Activated CD8-positive, alpha-beta T cell treated with anti-CD3 and anti-CD28 coated beads for 36 hours (primary cell): Measurements from ENCODE around the gene PCDHGA5. TPM values are rescaled to one million over a fixed set of nuclear protein-coding genes. Genes with fewer than 3 reads are reported as not detected.
"Not testable (repeated sequence)": the region's sequence is repeated elsewhere in the genome, so short reads cannot be mapped to it uniquely, and the experiment has no call there.

Source experiments
- ATAC-seq: fragments of 200-7000 bp; cut with Tn5 transposase; one replicate; pipeline ENCODE4 v1.10.0; 2021; ENCODE audit warnings: mild to moderate bottlenecking, moderate library complexity
- CTCF ChIA-PET: fragments of 350-600 bp; sonication (Branson Sonifier 250); formaldehyde crosslinking; loops from one replicate; lab custom pipeline; 2021; ENCODE audit warnings: antibody characterized with exemption; lab: Charles Lee
- POLR2A ChIA-PET: fragments of 350-600 bp; sonication (Branson Sonifier 250); formaldehyde crosslinking; loops from one replicate; lab custom pipeline; 2021; ENCODE audit warnings: antibody characterized with exemption; lab: Charles Lee
- DNase-seq: peaks from one replicate; pipeline ENCODE4 v3.0.0-alpha.2; 2020
- H3K27ac Mint-ChIP-seq: one replicate; pipeline ENCODE4 v1.8.0; 2021; ENCODE audit warnings: mild to moderate bottlenecking, mixed read lengths
- H3K27me3 Mint-ChIP-seq: one replicate; pipeline ENCODE4 v1.8.0; 2021; ENCODE audit warnings: mixed read lengths
- H3K36me3 Mint-ChIP-seq: one replicate; pipeline ENCODE4 v1.8.0; 2021; ENCODE audit warnings: low read depth, mixed read lengths
- H3K4me1 Mint-ChIP-seq: one replicate; pipeline ENCODE4 v1.8.0; 2021; ENCODE audit warnings: low read depth, mixed read lengths
- H3K4me3 Mint-ChIP-seq: one replicate; pipeline ENCODE4 v1.8.0; 2021; ENCODE audit warnings: mild to moderate bottlenecking, moderate library complexity, mixed read lengths
- H3K9me3 Mint-ChIP-seq: one replicate; pipeline ENCODE4 v1.8.0; 2021; ENCODE audit warnings: mixed read lengths
- CTCF ChIP-seq: fragments of 200-600 bp; IDR thresholded peaks from one replicate; pipeline ENCODE4 v1.8.0; 2022; ENCODE audit warnings: antibody characterized with exemption, mild to moderate bottlenecking
- intact Hi-C: fragments of 100-400 bp; cut with micrococcal nuclease; formaldehyde crosslinking; loops from one replicate; pipeline ENCODE4 v1.10.0; 2022
- total RNA-seq, 2 experiments: library from RNA; stranded (reverse); gene quantifications; one replicate each; pipeline ENCODE4 v1.2.3, GENCODE V29; 2021

PCDHGA5 gene
- total RNA-seq, 2 experiments from 2014 or later, result not detected

DNA sequence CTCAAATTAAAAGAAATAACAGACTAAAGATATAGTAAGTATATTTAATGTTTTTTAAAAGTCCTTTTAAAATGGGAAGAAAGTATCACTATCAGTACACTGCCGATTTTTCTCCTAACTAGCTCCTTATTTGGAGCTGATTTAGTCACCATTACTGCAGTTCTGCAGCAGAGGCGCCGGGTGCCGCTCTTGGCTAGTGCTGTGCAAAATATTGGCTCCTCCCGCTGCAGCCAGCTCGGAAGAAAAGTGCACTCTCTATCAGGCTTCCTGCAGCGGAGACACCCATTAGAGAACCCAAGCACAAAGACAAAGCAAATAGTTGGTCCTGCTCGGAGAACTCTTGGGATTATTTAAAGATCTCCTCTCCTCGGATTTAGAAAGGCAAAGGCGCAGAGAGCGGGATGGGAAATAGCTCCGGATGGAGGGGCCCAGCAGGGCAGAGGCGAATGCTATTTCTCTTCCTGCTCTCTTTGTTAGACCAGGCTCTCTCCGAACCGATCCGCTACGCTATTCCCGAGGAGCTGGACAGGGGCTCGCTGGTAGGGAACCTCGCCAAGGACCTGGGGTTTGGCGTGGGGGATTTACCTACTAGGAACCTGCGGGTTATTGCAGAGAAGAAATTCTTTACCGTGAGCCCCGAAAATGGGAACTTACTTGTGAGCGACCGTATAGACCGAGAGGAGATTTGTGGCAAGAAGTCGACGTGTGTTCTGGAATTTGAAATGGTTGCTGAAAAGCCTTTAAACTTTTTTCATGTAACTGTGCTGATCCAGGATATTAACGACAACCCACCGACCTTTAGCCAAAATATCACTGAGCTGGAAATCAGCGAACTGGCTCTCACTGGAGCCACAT lies 6.3 kb downstream of the PCDHGA5 start, which contains the start of gene PCDHGB3:
Gene PCDHGB3 (plus strand): TSS at position 249 of the 855 bp plus-strand sequence. CDS start 153 bp downstream, at position 402.
- POLR2A ChIA-PET, result no interaction called here
- intact Hi-C loops, result no loop called here

DNA sequence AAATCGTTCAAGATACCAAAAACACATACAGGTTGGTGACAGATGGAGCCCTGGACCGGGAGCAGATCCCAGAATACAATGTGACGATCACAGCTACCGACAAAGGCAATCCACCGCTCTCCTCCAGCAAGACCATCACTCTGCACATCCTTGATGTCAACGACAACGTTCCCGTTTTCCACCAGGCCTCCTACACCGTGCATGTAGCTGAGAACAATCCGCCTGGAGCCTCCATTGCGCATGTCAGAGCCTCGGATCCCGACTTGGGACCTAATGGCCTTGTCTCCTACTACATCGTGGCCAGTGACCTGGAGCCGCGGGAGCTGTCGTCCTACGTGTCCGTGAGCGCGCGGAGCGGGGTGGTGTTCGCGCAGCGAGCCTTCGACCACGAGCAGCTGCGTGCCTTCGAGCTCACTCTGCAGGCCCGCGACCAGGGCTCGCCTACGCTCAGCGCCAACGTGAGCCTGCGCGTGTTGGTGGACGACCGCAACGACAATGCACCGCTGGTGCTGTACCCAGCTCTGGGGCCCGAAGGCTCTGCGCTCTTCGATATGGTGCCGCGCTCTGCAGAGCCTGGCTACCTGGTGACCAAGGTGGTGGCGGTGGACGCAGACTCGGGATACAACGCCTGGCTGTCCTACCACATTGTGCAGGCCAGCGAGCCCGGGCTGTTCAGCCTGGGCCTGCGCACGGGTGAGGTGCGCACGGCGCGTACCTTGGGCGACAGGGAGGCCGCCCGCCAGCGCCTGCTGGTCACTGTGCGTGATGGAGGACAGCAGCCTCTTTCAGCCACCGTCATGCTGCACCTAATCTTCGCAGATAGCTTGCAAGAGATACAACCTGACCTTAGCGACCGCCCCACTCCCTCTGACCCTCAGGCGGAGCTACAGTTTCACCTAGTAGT lies 7.9 kb downstream of the PCDHGA5 start:
- no peak overlapping the region for H3K4me3 Mint-ChIP-seq
- peaks cover 22% of the 10 kb centered on the region for H3K36me3 Mint-ChIP-seq
- peaks cover 65% of the 10 kb centered on the region for H3K27me3 Mint-ChIP-seq

More for the DNA sequence above, 6.3 kb downstream of the PCDHGA5 start, which contains the start of gene PCDHGB3:
- Mint-ChIP-seq H3K27me3 (peaks cover 67% of the 10 kb centered on the region), H3K27ac (no peak within 1 kb of the TSS), H3K4me3 (peak within 1 kb of the TSS; percentile 58), H3K36me3 (peaks cover 21% of the 10 kb centered on the region), H3K9me3 (peaks cover 28% of the 10 kb centered on the region), H3K4me1 (peaks cover 2% of the 10 kb centered on the region)
- DNase-seq (peak; percentile 48), ATAC-seq (peak; percentile 74)
- peak; percentile 27 for TF ChIP-seq CTCF
- CTCF ChIA-PET, result interaction anchor here (0.6 to 3.5 kb wide), 32 partner anchors 10 to 286 kb away, joined by 3 to 23 read pairs (median 5); partner anchors contain the start of genes PCDHB9, PCDHGA10, PCDHGA11 and PCDHGA12

GRCh38 chr5:141373673-141374317 lies 9.8 kb downstream of the PCDHGA5 start, which contains the start of gene PCDHGA6:
PCDHGA6 (plus strand) TSS chr5:141373891; CDS start chr5:141374084, 193 bp downstream.
- Mint-ChIP-seq H3K36me3 (peaks cover 24% of the 10 kb centered on the region), H3K4me1 (peaks cover 2% of the 10 kb centered on the region), H3K27ac (no peak within 1 kb of the TSS), H3K9me3 (peaks cover 30% of the 10 kb centered on the region), H3K4me3 (peak within 1 kb of the TSS; percentile 39), H3K27me3 (peaks cover 58% of the 10 kb centered on the region)
- POLR2A ChIA-PET, result no interaction called here
- CTCF ChIA-PET, result interaction anchor here (0.6 to 1.5 kb wide), 14 partner anchors 15 to 190 kb away, joined by 3 to 7 read pairs (median 3); partner anchors contain the start of genes PCDHGA10, PCDHGA11, PCDHGA12 and TAF7
- ATAC-seq (no peak), DNase-seq (no peak)
- peak; percentile 25 for TF ChIP-seq CTCF
- intact Hi-C loops, result no loop called here

More for the DNA sequence above, 7.9 kb downstream of the PCDHGA5 start:
- CTCF ChIA-PET, result interaction anchor here (1.0 to 3.5 kb wide), 6 partner anchors 35 to 193 kb away, joined by 5 to 23 read pairs (median 9); partner anchors contain the start of genes PCDHB9, PCDHGA10, PCDHGA12 and PCDHGB6
- H3K4me1 Mint-ChIP-seq, result peaks cover 2% of the 10 kb centered on the region
- POLR2A ChIA-PET, result no interaction called here
- H3K9me3 Mint-ChIP-seq, result peaks cover 30% of the 10 kb centered on the region
- intact Hi-C loops, result no loop called here
- H3K27ac Mint-ChIP-seq, result no peak overlapping the region
- ATAC-seq (no peak), DNase-seq (no peak)
- TF ChIP-seq CTCF, result no peak

DNA sequence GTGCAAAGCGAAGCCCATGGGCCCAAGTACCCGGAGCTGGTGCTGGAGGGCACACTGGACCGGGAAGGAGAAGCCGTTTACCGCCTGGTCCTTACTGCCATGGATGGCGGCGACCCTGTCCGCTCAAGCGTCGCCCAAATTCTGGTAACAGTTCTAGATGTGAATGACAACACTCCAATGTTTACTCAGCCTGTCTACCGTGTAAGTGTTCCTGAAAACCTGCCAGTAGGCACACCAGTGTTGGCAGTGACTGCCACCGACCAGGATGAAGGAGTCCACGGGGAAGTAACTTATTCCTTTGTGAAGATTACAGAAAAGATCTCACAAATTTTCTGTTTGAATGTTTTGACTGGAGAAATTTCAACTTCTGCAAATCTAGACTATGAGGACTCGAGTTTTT lies 10.7 kb downstream of the PCDHGA5 start:
- intact Hi-C loops, result no loop called here
- H3K4me1 Mint-ChIP-seq, result peaks cover 2% of the 10 kb centered on the region
- DNase-seq (no peak), ATAC-seq (no peak)
- ChIA-PET CTCF (interaction anchor here (0.9 to 1.5 kb wide), 12 partner anchors 15 to 189 kb away, joined by 3 to 7 read pairs (median 3); partner anchors contain the start of genes PCDHGA10, PCDHGA11, PCDHGA12 and TAF7), POLR2A (no interaction called here)
- H3K9me3 Mint-ChIP-seq, result peaks cover 30% of the 10 kb centered on the region
- peaks cover 24% of the 10 kb centered on the region for H3K36me3 Mint-ChIP-seq
- H3K27me3 Mint-ChIP-seq, result peaks cover 60% of the 10 kb centered on the region
- H3K4me3 Mint-ChIP-seq, result no peak overlapping the region
- H3K27ac Mint-ChIP-seq, result no peak overlapping the region
- TF ChIP-seq CTCF, result no peak

- ATAC-seq, H3K4me1 Mint-ChIP-seq, H3K27ac Mint-ChIP-seq, DNase-seq, H3K4me3 Mint-ChIP-seq, intact Hi-C loops, POLR2A ChIA-PET: not testable (repeated sequence)
- Mint-ChIP-seq H3K27me3 (peaks cover 55% of the 10 kb centered on the region), H3K9me3 (peaks cover 30% of the 10 kb centered on the region), H3K36me3 (peaks cover 24% of the 10 kb centered on the region)
- CTCF ChIA-PET, result interaction anchor here (1.4 to 1.5 kb wide), 2 partner anchors 139 to 188 kb away, joined by 3 to 5 read pairs; no protein-coding TSS in a partner anchor
Observed at GRCh38 chr5:141375444-141376155, 11.6 kb downstream of the PCDHGA5 start.
